WTC11 (cell line): ENCODE data around the gene PXMP2. TPM values are rescaled to one million over a fixed set of nuclear protein-coding genes. Genes with fewer than 3 reads are reported as not detected.

Experiments
- ATAC-seq: fragments of 200-7000 bp; cut with Tn5 transposase; 2 replicates; pipeline ENCODE4 v1.10.0; 2021; ENCODE audit warnings: mild to moderate bottlenecking, moderate library complexity
- CTCF ChIA-PET: fragments of 300-600 bp; sonication (Branson Sonifier 250); formaldehyde crosslinking; loops from one replicate; lab custom pipeline; 2021; ENCODE audit warnings: antibody characterized with exemption; lab: Charles Lee
- POLR2A ChIA-PET: fragments of 350-600 bp; sonication (Branson Sonifier 250); formaldehyde crosslinking; loops from one replicate; lab custom pipeline; 2021; ENCODE audit warnings: antibody characterized with exemption; lab: Charles Lee
- DNase-seq: peaks from one replicate; pipeline ENCODE4 v3.0.0; 2021; ENCODE audit warnings: low spot score
- H3K27ac Mint-ChIP-seq: 2 replicates; pipeline ENCODE4 v1.8.0; 2021; ENCODE audit warnings: mixed read lengths
- H3K27me3 Mint-ChIP-seq: 2 replicates; pipeline ENCODE4 v1.8.0; 2021; ENCODE audit warnings: low read depth, mild to moderate bottlenecking, moderate library complexity, mixed read lengths
- H3K36me3 Mint-ChIP-seq: 2 replicates; pipeline ENCODE4 v1.8.0; 2021; ENCODE audit warnings: mixed read lengths
- H3K4me1 Mint-ChIP-seq: 2 replicates; pipeline ENCODE4 v1.8.0; 2022; ENCODE audit warnings: mixed read lengths
- H3K4me3 Mint-ChIP-seq: 2 replicates; pipeline ENCODE4 v1.8.0; 2021; ENCODE audit warnings: mild to moderate bottlenecking, moderate library complexity, mixed read lengths
- H3K9me3 Mint-ChIP-seq: 2 replicates; pipeline ENCODE4 v1.8.0; 2021; ENCODE audit warnings: mixed read lengths
- ESRRA ChIP-seq: sonication (generic); formaldehyde crosslinking; IDR thresholded peaks from 2 replicates; pipeline ENCODE4 v1.8.1; 2022; ENCODE audit warnings: mild to moderate bottlenecking, missing genetic modification reagents, borderline replicate concordance
- GTF2I ChIP-seq: fragments of 250-450 bp; sonication (Bioruptor Pico); conservative IDR thresholded peaks from 2 replicates; pipeline ENCODE4 v1.4.0; 2021; ENCODE audit warnings: mild to moderate bottlenecking
- IRF2 ChIP-seq: sonication (generic); formaldehyde crosslinking; IDR thresholded peaks from 2 replicates; pipeline ENCODE4 v1.8.0; 2022; ENCODE audit warnings: low read depth, missing genetic modification reagents, borderline replicate concordance
- MXD4 ChIP-seq: fragments of 250-450 bp; sonication (Bioruptor Pico); IDR thresholded peaks from 2 replicates; pipeline ENCODE4 v1.8.0; 2021; ENCODE audit warnings: mild to moderate bottlenecking, moderate library complexity, borderline replicate concordance
- NFYB ChIP-seq: sonication (generic); formaldehyde crosslinking; conservative IDR thresholded peaks from 2 replicates; pipeline ENCODE4 v1.8.0; 2022; ENCODE audit warnings: low read depth, missing genetic modification reagents
- OVOL2 ChIP-seq: fragments of 250-450 bp; sonication (Bioruptor Pico); IDR thresholded peaks from 2 replicates; pipeline ENCODE4 v1.9.0; 2021; ENCODE audit warnings: mild to moderate bottlenecking, borderline replicate concordance
- PRRX2 ChIP-seq: fragments of 250-450 bp; sonication (Bioruptor Pico); IDR thresholded peaks from 2 replicates; pipeline ENCODE4 v1.8.0; 2021; ENCODE audit warnings: mild to moderate bottlenecking
- RELA ChIP-seq: sonication (generic); formaldehyde crosslinking; IDR thresholded peaks from 2 replicates; pipeline ENCODE4 v1.8.1; 2022; ENCODE audit warnings: missing genetic modification reagents, mild to moderate bottlenecking, borderline replicate concordance
- RORB ChIP-seq: fragments of 250-450 bp; sonication (Bioruptor Pico); IDR thresholded peaks from 2 replicates; pipeline ENCODE4 v1.9.0; 2021; ENCODE audit warnings: mild to moderate bottlenecking
- SMAD4 ChIP-seq: sonication (generic); formaldehyde crosslinking; IDR thresholded peaks from 2 replicates; pipeline ENCODE4 v1.8.0; 2022; ENCODE audit warnings: mild to moderate bottlenecking, missing genetic modification reagents
- TP53 ChIP-seq: sonication (generic); formaldehyde crosslinking; IDR thresholded peaks from 2 replicates; pipeline ENCODE4 v1.8.1; 2023; ENCODE audit warnings: mild to moderate bottlenecking, missing genetic modification reagents
- ZNF317 ChIP-seq: sonication (generic); formaldehyde crosslinking; IDR thresholded peaks from 2 replicates; pipeline ENCODE4 v1.8.1; 2023; ENCODE audit warnings: low read depth, mild to moderate bottlenecking, moderate library complexity, missing genetic modification reagents, borderline replicate concordance
- ZNF396 ChIP-seq: fragments of 250-450 bp; sonication (Bioruptor Pico); IDR thresholded peaks from 2 replicates; pipeline ENCODE4 v1.8.0; 2021; ENCODE audit warnings: mild to moderate bottlenecking, moderate library complexity, borderline replicate concordance
- total RNA-seq: library from RNA; stranded (reverse); gene quantifications from 3 replicates; pipeline ENCODE4 v1.2.3, GENCODE V29; 2021
- TF ChIP-seq, protein P1 (sequence below): sonication (generic); formaldehyde crosslinking; IDR thresholded peaks from 2 replicates; pipeline ENCODE4 v1.8.1; 2023; ENCODE audit warnings: mild to moderate bottlenecking, missing genetic modification reagents, borderline replicate concordance
- TF ChIP-seq, protein P2 (sequence below): fragments of 250-450 bp; sonication (Bioruptor Pico); IDR thresholded peaks from 2 replicates; pipeline ENCODE4 v1.9.0; 2021; ENCODE audit warnings: moderate library complexity, mild to moderate bottlenecking, inconsistent platforms, borderline replicate concordance
- TF ChIP-seq, protein P3 (sequence below): sonication (generic); formaldehyde crosslinking; conservative IDR thresholded peaks from 2 replicates; pipeline ENCODE4 v1.8.1; 2023; ENCODE audit warnings: mild to moderate bottlenecking, low read depth, missing genetic modification reagents, moderate library complexity
- TF ChIP-seq, protein P4 (sequence below): sonication (generic); formaldehyde crosslinking; IDR thresholded peaks from 2 replicates; pipeline ENCODE4 v1.8.0; 2023; ENCODE audit warnings: missing genetic modification reagents
- TF ChIP-seq, protein P5 (sequence below): sonication (generic); formaldehyde crosslinking; IDR thresholded peaks from 2 replicates; pipeline ENCODE4 v1.8.0; 2022; ENCODE audit warnings: mild to moderate bottlenecking, missing genetic modification reagents
- TF ChIP-seq, protein P6 (sequence below): fragments of 200-600 bp; IDR thresholded peaks from 2 replicates; pipeline ENCODE4 v1.8.0; 2022; ENCODE audit warnings: antibody characterized with exemption
- TF ChIP-seq, protein P7 (sequence below): sonication (generic); formaldehyde crosslinking; IDR thresholded peaks from 2 replicates; pipeline ENCODE4 v1.8.0; 2022; ENCODE audit warnings: mild to moderate bottlenecking, missing genetic modification reagents
- TF ChIP-seq, protein P8 (sequence below): sonication (generic); formaldehyde crosslinking; IDR thresholded peaks from 2 replicates; pipeline ENCODE4 v1.8.1; 2022; ENCODE audit warnings: low read depth, missing genetic modification reagents, borderline replicate concordance

Gene PXMP2
- total RNA-seq, 1 experiment from 2014 or later: 12.6 TPM

DNA sequence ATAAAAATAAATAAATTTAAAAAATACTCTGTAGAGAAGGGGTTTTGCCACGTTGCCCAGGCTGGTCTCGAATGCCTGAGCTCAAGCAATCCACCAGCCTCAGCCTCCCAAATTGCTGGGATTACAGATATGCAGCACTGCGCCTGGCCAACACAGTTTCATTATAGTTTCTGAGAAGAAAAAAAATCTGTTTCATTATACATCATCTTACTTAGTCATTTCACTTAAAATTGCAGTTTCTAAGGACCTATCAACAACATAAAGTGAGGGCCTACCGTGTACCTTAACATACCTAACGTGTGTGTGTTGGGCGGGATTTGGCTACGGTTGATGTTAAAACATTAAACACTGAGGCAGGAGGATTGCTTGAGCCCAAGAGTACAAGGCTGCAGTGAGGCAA is 40.5 kb upstream of the PXMP2 start (continued):
- TF ChIP-seq, protein P1, sequence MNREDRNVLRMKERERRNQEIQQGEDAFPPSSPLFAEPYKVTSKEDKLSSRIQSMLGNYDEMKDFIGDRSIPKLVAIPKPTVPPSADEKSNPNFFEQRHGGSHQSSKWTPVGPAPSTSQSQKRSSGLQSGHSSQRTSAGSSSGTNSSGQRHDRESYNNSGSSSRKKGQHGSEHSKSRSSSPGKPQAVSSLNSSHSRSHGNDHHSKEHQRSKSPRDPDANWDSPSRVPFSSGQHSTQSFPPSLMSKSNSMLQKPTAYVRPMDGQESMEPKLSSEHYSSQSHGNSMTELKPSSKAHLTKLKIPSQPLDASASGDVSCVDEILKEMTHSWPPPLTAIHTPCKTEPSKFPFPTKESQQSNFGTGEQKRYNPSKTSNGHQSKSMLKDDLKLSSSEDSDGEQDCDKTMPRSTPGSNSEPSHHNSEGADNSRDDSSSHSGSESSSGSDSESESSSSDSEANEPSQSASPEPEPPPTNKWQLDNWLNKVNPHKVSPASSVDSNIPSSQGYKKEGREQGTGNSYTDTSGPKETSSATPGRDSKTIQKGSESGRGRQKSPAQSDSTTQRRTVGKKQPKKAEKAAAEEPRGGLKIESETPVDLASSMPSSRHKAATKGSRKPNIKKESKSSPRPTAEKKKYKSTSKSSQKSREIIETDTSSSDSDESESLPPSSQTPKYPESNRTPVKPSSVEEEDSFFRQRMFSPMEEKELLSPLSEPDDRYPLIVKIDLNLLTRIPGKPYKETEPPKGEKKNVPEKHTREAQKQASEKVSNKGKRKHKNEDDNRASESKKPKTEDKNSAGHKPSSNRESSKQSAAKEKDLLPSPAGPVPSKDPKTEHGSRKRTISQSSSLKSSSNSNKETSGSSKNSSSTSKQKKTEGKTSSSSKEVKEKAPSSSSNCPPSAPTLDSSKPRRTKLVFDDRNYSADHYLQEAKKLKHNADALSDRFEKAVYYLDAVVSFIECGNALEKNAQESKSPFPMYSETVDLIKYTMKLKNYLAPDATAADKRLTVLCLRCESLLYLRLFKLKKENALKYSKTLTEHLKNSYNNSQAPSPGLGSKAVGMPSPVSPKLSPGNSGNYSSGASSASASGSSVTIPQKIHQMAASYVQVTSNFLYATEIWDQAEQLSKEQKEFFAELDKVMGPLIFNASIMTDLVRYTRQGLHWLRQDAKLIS (CRISPR knock-in tag): no peak
- TF ChIP-seq OVOL2: no peak
- TF ChIP-seq PRRX2 (CRISPR knock-in tag): no peak
- no peak for TF ChIP-seq ZNF317 (CRISPR knock-in tag)
- TF ChIP-seq, protein P2, sequence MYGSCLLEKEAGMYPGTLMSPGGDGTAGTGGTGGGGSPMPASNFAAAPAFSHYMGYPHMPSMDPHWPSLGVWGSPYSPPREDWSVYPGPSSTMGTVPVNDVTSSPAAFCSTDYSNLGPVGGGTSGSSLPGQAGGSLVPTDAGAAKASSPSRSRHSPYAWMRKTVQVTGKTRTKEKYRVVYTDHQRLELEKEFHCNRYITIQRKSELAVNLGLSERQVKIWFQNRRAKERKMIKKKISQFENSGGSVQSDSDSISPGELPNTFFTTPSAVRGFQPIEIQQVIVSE (CRISPR knock-in tag): no peak

DNA sequence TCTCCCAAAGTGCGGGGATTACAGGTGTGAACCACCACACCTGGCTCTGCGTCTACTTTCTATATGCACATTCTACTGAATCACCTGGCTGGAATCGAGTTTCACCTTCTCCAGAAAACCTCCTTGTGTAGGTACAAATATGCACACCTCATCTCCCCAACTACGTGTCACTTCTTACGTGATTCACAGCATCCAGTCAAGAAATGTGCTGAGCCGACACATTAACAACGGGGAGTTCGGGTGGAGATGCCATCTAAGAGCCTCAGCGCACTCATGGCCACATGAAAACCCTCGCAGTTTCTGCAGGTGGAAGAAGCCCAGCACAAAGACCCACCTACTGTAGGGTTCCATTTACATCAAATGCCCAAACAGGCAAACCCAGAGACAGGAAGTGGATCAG is 39.5 kb upstream of the PXMP2 start:
- no peak overlapping the region for H3K4me3 Mint-ChIP-seq
- no peaks in the 10 kb centered on the region for H3K9me3 Mint-ChIP-seq
- no peaks in the 10 kb centered on the region for H3K27me3 Mint-ChIP-seq
- TF ChIP-seq RELA (CRISPR knock-in tag): no peak
- no peak for TF ChIP-seq ZNF317 (CRISPR knock-in tag)
- TF ChIP-seq, protein P3, sequence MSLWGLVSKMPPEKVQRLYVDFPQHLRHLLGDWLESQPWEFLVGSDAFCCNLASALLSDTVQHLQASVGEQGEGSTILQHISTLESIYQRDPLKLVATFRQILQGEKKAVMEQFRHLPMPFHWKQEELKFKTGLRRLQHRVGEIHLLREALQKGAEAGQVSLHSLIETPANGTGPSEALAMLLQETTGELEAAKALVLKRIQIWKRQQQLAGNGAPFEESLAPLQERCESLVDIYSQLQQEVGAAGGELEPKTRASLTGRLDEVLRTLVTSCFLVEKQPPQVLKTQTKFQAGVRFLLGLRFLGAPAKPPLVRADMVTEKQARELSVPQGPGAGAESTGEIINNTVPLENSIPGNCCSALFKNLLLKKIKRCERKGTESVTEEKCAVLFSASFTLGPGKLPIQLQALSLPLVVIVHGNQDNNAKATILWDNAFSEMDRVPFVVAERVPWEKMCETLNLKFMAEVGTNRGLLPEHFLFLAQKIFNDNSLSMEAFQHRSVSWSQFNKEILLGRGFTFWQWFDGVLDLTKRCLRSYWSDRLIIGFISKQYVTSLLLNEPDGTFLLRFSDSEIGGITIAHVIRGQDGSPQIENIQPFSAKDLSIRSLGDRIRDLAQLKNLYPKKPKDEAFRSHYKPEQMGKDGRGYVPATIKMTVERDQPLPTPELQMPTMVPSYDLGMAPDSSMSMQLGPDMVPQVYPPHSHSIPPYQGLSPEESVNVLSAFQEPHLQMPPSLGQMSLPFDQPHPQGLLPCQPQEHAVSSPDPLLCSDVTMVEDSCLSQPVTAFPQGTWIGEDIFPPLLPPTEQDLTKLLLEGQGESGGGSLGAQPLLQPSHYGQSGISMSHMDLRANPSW (CRISPR knock-in tag): no peak
- TF ChIP-seq SMAD4 (CRISPR knock-in tag): no peak
- TF ChIP-seq, protein P4, sequence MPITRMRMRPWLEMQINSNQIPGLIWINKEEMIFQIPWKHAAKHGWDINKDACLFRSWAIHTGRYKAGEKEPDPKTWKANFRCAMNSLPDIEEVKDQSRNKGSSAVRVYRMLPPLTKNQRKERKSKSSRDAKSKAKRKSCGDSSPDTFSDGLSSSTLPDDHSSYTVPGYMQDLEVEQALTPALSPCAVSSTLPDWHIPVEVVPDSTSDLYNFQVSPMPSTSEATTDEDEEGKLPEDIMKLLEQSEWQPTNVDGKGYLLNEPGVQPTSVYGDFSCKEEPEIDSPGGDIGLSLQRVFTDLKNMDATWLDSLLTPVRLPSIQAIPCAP (CRISPR knock-in tag): no peak
- no peak for TF ChIP-seq GTF2I (CRISPR knock-in tag)
- TF ChIP-seq RORB (CRISPR knock-in tag): no peak
- TF ChIP-seq ESRRA (CRISPR knock-in tag): no peak
- TF ChIP-seq, protein P5, sequence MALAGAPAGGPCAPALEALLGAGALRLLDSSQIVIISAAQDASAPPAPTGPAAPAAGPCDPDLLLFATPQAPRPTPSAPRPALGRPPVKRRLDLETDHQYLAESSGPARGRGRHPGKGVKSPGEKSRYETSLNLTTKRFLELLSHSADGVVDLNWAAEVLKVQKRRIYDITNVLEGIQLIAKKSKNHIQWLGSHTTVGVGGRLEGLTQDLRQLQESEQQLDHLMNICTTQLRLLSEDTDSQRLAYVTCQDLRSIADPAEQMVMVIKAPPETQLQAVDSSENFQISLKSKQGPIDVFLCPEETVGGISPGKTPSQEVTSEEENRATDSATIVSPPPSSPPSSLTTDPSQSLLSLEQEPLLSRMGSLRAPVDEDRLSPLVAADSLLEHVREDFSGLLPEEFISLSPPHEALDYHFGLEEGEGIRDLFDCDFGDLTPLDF: no peak
- TF ChIP-seq IRF2 (CRISPR knock-in tag): no peak
- TF ChIP-seq, protein P6, sequence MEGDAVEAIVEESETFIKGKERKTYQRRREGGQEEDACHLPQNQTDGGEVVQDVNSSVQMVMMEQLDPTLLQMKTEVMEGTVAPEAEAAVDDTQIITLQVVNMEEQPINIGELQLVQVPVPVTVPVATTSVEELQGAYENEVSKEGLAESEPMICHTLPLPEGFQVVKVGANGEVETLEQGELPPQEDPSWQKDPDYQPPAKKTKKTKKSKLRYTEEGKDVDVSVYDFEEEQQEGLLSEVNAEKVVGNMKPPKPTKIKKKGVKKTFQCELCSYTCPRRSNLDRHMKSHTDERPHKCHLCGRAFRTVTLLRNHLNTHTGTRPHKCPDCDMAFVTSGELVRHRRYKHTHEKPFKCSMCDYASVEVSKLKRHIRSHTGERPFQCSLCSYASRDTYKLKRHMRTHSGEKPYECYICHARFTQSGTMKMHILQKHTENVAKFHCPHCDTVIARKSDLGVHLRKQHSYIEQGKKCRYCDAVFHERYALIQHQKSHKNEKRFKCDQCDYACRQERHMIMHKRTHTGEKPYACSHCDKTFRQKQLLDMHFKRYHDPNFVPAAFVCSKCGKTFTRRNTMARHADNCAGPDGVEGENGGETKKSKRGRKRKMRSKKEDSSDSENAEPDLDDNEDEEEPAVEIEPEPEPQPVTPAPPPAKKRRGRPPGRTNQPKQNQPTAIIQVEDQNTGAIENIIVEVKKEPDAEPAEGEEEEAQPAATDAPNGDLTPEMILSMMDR: no peak
- TF ChIP-seq, protein P7, sequence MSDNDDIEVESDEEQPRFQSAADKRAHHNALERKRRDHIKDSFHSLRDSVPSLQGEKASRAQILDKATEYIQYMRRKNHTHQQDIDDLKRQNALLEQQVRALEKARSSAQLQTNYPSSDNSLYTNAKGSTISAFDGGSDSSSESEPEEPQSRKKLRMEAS (CRISPR knock-in tag): no peak
- TF ChIP-seq, protein P8, sequence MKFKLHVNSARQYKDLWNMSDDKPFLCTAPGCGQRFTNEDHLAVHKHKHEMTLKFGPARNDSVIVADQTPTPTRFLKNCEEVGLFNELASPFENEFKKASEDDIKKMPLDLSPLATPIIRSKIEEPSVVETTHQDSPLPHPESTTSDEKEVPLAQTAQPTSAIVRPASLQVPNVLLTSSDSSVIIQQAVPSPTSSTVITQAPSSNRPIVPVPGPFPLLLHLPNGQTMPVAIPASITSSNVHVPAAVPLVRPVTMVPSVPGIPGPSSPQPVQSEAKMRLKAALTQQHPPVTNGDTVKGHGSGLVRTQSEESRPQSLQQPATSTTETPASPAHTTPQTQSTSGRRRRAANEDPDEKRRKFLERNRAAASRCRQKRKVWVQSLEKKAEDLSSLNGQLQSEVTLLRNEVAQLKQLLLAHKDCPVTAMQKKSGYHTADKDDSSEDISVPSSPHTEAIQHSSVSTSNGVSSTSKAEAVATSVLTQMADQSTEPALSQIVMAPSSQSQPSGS (CRISPR knock-in tag): no peak
- TF ChIP-seq TP53 (CRISPR knock-in tag): no peak
- no peak for TF ChIP-seq ZNF396 (CRISPR knock-in tag)
- no peak for TF ChIP-seq MXD4 (CRISPR knock-in tag)
- TF ChIP-seq NFYB (CRISPR knock-in tag): no peak
- no peak for DNase-seq
- no peaks in the 10 kb centered on the region for H3K4me1 Mint-ChIP-seq
- no peak overlapping the region for H3K27ac Mint-ChIP-seq
- POLR2A ChIA-PET: no interaction called here
- CTCF ChIA-PET: interaction anchor here (1.4 kb wide), 1 partner anchor 9 kb away, joined by 5 read pairs; no protein-coding TSS in a partner anchor
- ATAC-seq: no peak
- peaks cover 58% of the 10 kb centered on the region for H3K36me3 Mint-ChIP-seq
